Heart right ventricle (tissue), 16 donors: ENCODE measurements around the gene EME1. TPM values are rescaled to one million over a fixed set of nuclear protein-coding genes. Genes with fewer than 3 reads are reported as not detected.
A peak's percentile ranks its signal among the peaks of the same experiment; 100 is the strongest.

Experiments
- ATAC-seq, 8 donors: fragments of 200-7000 bp; cut with Tn5 transposase; one replicate each; pipeline ENCODE4 v1.9.1; 2020; ENCODE audit warnings: mild to moderate bottlenecking in 8 of 8, moderate library complexity in 8 of 8, moderate number of reproducible peaks in 1 of 8
- DNase-seq, 2 donors: peaks; one replicate each; pipeline ENCODE4 v3.0.0-alpha.2; 2020
- H3K27ac ChIP-seq, 10 donors: fragments of 200-600 bp; sonication (generic) in 2 of 10; one replicate each; pipeline versions ENCODE4 v1.5.0 to v1.8.0; 2020 to 2022; ENCODE audit warnings: mild to moderate bottlenecking in 3 of 10
- H3K27me3 ChIP-seq, 7 donors: fragments of 200-600 bp; one replicate each; pipeline ENCODE4 v1.8.0; 2021 to 2022; ENCODE audit warnings: mild to moderate bottlenecking in 2 of 7
- H3K36me3 ChIP-seq, 9 donors: fragments of 200-600 bp; sonication (generic) in 1 of 9; one replicate each; pipeline versions ENCODE4 v1.5.0 to v1.8.0; 2020 to 2022; ENCODE audit warnings: mild to moderate bottlenecking in 2 of 9
- H3K4me1 ChIP-seq, 9 donors: fragments of 200-600 bp; sonication (generic) in 1 of 9; one replicate each; pipeline versions ENCODE4 v1.5.0 to v1.8.0; 2020 to 2022; ENCODE audit warnings: mild to moderate bottlenecking in 4 of 9
- H3K4me3 ChIP-seq, 10 donors: fragments of 200-600 bp; sonication (generic) in 2 of 10; one replicate each; pipeline versions ENCODE4 v1.5.0 to v1.8.0; 2020 to 2022; ENCODE audit warnings: mild to moderate bottlenecking in 7 of 10, moderate library complexity in 2 of 10
- H3K9me3 ChIP-seq, 11 donors: fragments of 200-600 bp in 10 of 11; sonication (generic) in 2 of 11; one replicate each; pipeline versions ENCODE4 v1.5.0 to v1.8.0; 2013 to 2022; ENCODE audit warnings: mild to moderate bottlenecking in 2 of 11, control low read depth in 1 of 11, moderate library complexity in 1 of 11
- CTCF ChIP-seq, 9 donors: fragments of 200-600 bp; sonication (generic) in 2 of 9; IDR thresholded peaks; one replicate each; pipeline versions ENCODE4 v1.5.0 to v1.8.0; 2021 to 2022; ENCODE audit warnings: antibody characterized with exemption in 9 of 9, mild to moderate bottlenecking in 5 of 9, moderate library complexity in 1 of 9
- WGBS, 2 donors: extraction: QIAGEN DNeasy Blood & Tissue Kit; methylation state at CpG; one replicate each; pipeline ENCODE4 v1.1.7; 2013; ENCODE audit warnings: inconsistent platforms in 1 of 2; 5-methylcytosine and 5-hydroxymethylcytosine counted together
- intact Hi-C, 10 donors: fragments of 100-400 bp; cut with DNase I; formaldehyde crosslinking; loops; one replicate each; pipeline versions ENCODE4 v1.11.1 to v1.14.2; 2022
- polyA plus RNA-seq, 2 donors: library from polyadenylated mRNA; stranded (reverse); fragments of 200-250 nt; gene quantifications; one replicate each; pipeline ENCODE4 v1.2.3, GENCODE V29; 2013
- total RNA-seq, 10 donors: library from RNA; stranded (reverse); fragmentation: NEBNext Ultra II Directional in 3 of 10; extraction: Animal tissue kit (Norgen Biotek cat#: 25700) in 3 of 10; gene quantifications; one replicate each; pipeline versions ENCODE4 v1.2.1 to v1.2.4, GENCODE V29; 2021 to 2023
- donor health status: Arrhythmogenic right ventricular cardiomyopathy.
- donor health status: ischemic (EF 13 %, LVEDD 7.1; RV severe dilation, severe dysfunction).
- donor health status: healthy with polysubstance abuse.
- donor health status: DM: no; HTN: yes; CAD: no.
- donor health status: DM: no; HTN: no; CAD: no.
- donor health status: ischemic (EF 25% LVEDD 6.9; RV normal size, moderate dysfunction).
- donor health status: ischemic (EF 25% LVEDD 5.7; RV mildly dilated, moderate dysfunction).
- donor health status: healthy.
- donor health status: DM: yes; HTN: yes; CAD: no.
- donor health status: Ischemic cardiomyopathy.
- donor health status: ischemic (EF 35%, LVEDD 5.7; RV mildly dilated, moderate dysfunction).
- donor health status: nonischemic (EF 11% LVEDD 7.7; RV severe dilation, severe dysfunction).
- donor health status: DM: yes; HTN: yes; CAD: no.
- donor health status: PGD.
- donor health status: ischemic (EF 29% LVEDD 5.4; RV normal size, mild dysfunction).
- donor health status: nonischemic (EF 23%, LVEDD 6.1; RV moderate dilation, normal function).

The EME1 gene
- total and polyA plus RNA-seq, 12 donors: 0.20 to 1.8 (median 0.54) TPM

DNA sequence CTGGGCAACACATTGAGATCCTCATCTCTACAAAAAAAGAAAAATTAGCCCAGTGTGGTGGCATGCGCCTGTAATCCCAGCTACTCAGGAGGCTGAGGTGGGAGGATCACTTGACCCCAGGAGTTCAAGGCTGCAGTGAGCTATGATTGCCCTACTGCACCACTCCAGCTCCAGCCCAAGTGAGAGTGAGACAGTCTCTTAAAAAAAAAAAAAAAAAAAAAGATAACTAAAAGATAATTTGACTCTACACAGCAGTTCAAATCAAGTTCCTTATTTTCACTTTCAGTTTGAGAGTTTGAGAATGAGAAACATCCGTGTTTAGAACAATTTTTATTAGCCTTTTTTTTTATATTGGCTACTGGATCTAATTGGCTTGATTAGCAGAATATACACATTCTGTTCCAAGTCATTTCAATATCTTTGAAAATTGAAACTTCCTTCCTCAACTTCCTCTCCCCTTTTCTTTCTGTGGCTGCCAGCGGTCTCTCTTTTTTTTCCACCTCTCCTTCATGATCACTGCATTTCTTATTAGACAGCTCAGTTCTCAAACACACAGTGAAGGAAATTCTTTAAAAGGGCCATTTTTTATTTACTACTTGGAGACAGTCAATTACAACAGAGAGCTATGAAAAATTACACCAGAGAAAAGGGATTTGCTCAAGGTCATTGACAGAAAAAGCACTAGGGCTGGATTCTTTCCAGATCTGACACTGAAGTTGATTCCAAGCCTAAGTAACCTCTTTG lies 48.5 kb downstream of the EME1 start:
- DNase-seq (no peak), ATAC-seq (no peak)
- Histone ChIP-seq H3K27me3 (no peaks in the 10 kb centered on the region), H3K9me3 (no peaks in the 10 kb centered on the region), H3K4me1 (peaks cover 7 to 53% (median 19%) of the 10 kb centered on the region in 9 donors), H3K36me3 (no peaks in the 10 kb centered on the region), H3K27ac (peak overlapping the region in 9 of 10 donors; percentile 28 to 83 (median 61)), H3K4me3 (peak overlapping the region in 7 of 10 donors; percentile 6 to 38 (median 29))
- no peak for TF ChIP-seq CTCF (IDR thresholded peaks at IDR 0.05)
- 48 to 51% methylated on average over 3 of the region's 3 CpGs for WGBS, 2 donors
- intact Hi-C loops: no loop called here

DNA sequence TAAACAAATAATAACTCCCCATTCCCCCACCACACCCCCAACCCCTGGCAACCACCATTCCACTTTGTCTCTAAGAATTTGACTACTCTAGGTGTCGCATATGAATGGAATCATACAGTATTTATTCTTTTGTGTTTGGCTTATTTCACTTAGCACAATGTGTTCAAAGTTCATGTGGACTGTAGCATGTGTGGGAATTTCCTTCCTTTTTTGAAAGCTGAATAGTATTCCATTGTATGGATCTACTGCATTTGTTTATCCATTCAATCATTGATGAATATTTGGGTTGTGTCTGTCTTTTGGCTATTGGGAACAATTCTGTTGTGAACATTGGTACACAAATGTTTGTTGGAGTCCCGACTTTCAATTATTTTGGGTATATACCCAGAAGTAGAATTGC lies 49.7 kb downstream of the EME1 start:
- intact Hi-C loops: no loop called here
- peaks cover 9 to 66% (median 32%) of the 10 kb centered on the region in 9 donors for H3K4me1 ChIP-seq

DNA sequence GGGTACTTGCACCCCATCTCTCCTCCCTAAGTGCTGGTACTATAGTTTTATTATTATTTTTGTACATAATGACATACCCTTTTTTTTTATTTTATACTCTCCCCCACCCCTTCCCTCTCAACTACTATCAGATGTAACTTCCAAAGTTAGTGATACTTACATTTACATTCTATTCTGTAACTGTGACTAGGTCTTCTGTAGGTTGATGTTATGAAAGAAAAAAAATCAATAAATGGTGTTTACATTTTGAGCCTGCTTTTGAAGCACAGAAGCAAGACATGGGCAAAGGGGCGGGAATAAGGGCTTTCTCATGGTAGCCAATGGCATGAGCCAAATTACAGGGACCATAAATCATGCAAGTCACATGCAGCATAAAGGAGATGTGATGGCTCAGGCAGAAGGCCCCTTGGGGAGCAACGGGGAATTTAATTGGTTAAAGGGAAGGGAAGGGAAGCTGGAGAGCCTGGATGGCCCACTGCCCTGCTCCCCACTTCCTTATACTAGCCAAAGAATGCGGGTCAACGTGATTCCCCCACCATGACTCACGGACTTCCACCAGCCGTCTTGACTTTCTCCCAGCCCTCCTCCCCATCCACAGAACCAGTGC lies 50.6 kb downstream of the EME1 start:
- 64 to 66% methylated on average over 6 of the region's 6 CpGs for WGBS, 2 donors
- intact Hi-C loops: no loop called here
- DNase-seq: no peak

More for the DNA sequence above, 49.7 kb downstream of the EME1 start:
- no peak for DNase-seq
- H3K9me3 ChIP-seq: no peaks in the 10 kb centered on the region
- no peak overlapping the region for H3K4me3 ChIP-seq
- 97% methylated on average over 2 of the region's 2 CpGs for WGBS, 2 donors
- ATAC-seq: no peak
- H3K36me3 ChIP-seq: no peaks in the 10 kb centered on the region
- no peak overlapping the region for H3K27ac ChIP-seq
- no peak for TF ChIP-seq CTCF (IDR thresholded peaks at IDR 0.05)
- H3K27me3 ChIP-seq: no peaks in the 10 kb centered on the region

More for the DNA sequence above, 50.6 kb downstream of the EME1 start:
- peaks cover 9 to 66% (median 35%) of the 10 kb centered on the region in 9 donors for H3K4me1 ChIP-seq
- H3K9me3 ChIP-seq: no peaks in the 10 kb centered on the region
- H3K4me3 ChIP-seq: no peak overlapping the region
- no peaks in the 10 kb centered on the region for H3K36me3 ChIP-seq
- no peaks in the 10 kb centered on the region for H3K27me3 ChIP-seq
- ATAC-seq: peak in 1 of 8 donors; percentile 15
- TF ChIP-seq CTCF (IDR thresholded peaks at IDR 0.05): no peak
- H3K27ac ChIP-seq: peak overlapping the region in 1 of 10 donors; percentile 54
